Small intestine (tissue), 7 donors: ENCODE measurements around the gene POU2F1. TPM values are rescaled to one million over a fixed set of nuclear protein-coding genes. Genes with fewer than 3 reads are reported as not detected.
A peak's percentile ranks its signal among the peaks of the same experiment; 100 is the strongest.

Source experiments
- DNase-seq, 2 donors: peaks; one replicate each; pipeline versions ENCODE4 v3.0.0 to v3.0.0-alpha.2; 2013
- FAIRE-seq: peaks from 2 replicates; lab custom pipeline; 2012; peaks lifted over from hg19 to GRCh38; lab: Jason Lieb, UNC
- H3K27ac ChIP-seq, 3 donors: one replicate each; pipeline ENCODE4 v1.5.1; 2013; ENCODE audit warnings: low read length in 2 of 3, mild to moderate bottlenecking in 2 of 3, control low read depth in 1 of 3, inconsistent platforms in 1 of 3, low read depth in 1 of 3, moderate library complexity in 1 of 3
- H3K27me3 ChIP-seq, 3 donors: one replicate each; pipeline ENCODE4 v1.6.1; 2013; ENCODE audit warnings: low read length in 3 of 3, inconsistent platforms in 1 of 3; ENCODE audit not compliant: control insufficient read depth in 3 of 3, insufficient read depth in 3 of 3
- H3K36me3 ChIP-seq, 3 donors: one replicate each; pipeline ENCODE4 v1.6.1; 2013; ENCODE audit warnings: low read length in 3 of 3, inconsistent platforms in 1 of 3, low read depth in 1 of 3, mild to moderate bottlenecking in 1 of 3, moderate library complexity in 1 of 3; ENCODE audit not compliant: control insufficient read depth in 3 of 3, insufficient read depth in 2 of 3
- H3K4me1 ChIP-seq, 3 donors: one replicate each; pipeline ENCODE4 v1.6.1; 2013; ENCODE audit warnings: low read length in 2 of 3, inconsistent platforms in 1 of 3, low read depth in 1 of 3, mild to moderate bottlenecking in 1 of 3, moderate library complexity in 1 of 3; ENCODE audit not compliant: control insufficient read depth in 3 of 3, insufficient read depth in 2 of 3
- H3K4me3 ChIP-seq, 3 donors: one replicate each; pipeline ENCODE4 v1.5.1; 2013; ENCODE audit warnings: low read length in 3 of 3, control low read depth in 1 of 3, inconsistent platforms in 1 of 3, low read depth in 1 of 3, mild to moderate bottlenecking in 1 of 3, moderate library complexity in 1 of 3
- H3K9me3 ChIP-seq, 2 donors: one replicate each; pipeline ENCODE4 v1.6.1; 2013; ENCODE audit warnings: low read depth in 1 of 2, low read length in 1 of 2; ENCODE audit not compliant: control insufficient read depth in 2 of 2, insufficient read depth in 1 of 2
- WGBS, 3 donors: extraction: QIAGEN DNeasy Blood & Tissue Kit; methylation state at CpG; one replicate each; pipeline ENCODE4 v1.1.7; 2013; 5-methylcytosine and 5-hydroxymethylcytosine counted together
- polyA plus RNA-seq, 4 donors: library from polyadenylated mRNA; stranded (reverse) in 3 of 4; unstranded in 1 of 4; fragments of 200-250 nt in 3 of 4; fragments of 120-200 nt in 1 of 4; gene quantifications; one replicate each; pipeline versions ENCODE4 v1.2.1 to v1.2.3, GENCODE V29; 2013
- donor health status: healthy with polysubstance abuse.
- donor health status: control.
- donor health status: control.
- donor health status: Bipolar disorder and iron deficiency.
- donor health status: healthy.

POU2F1 gene
- polyA plus RNA-seq, 4 donors, result 0.81 to 8.9 (median 2.3) TPM

- Histone ChIP-seq H3K4me3 (no peak overlapping the region), H3K36me3 (no peaks in the 10 kb centered on the region), H3K4me1 (no peaks in the 10 kb centered on the region), H3K9me3 (peaks cover 0 to 23% of the 10 kb centered on the region in 2 donors), H3K27me3 (no peaks in the 10 kb centered on the region), H3K27ac (no peak overlapping the region)
- 50 to 83% (median 75%) methylated on average over 1 of the region's 1 CpG for WGBS, 3 donors
- DNase-seq (no peak), FAIRE-seq (no peak)
Measured at GRCh38 chr1:167208624-167208976, 12.1 kb upstream of the POU2F1 start.

GRCh38 chr1:167209044-167209443, 11.6 kb upstream of the POU2F1 start:
- Histone ChIP-seq H3K9me3 (peaks cover 0 to 23% of the 10 kb centered on the region in 2 donors), H3K27ac (no peak overlapping the region), H3K36me3 (no peaks in the 10 kb centered on the region), H3K4me1 (no peaks in the 10 kb centered on the region), H3K27me3 (no peaks in the 10 kb centered on the region), H3K4me3 (no peak overlapping the region)
- WGBS, 3 donors, result 59 to 93% (median 86%) methylated on average over 1 of the region's 1 CpG
- FAIRE-seq (no peak), DNase-seq (no peak)

- 81 to 85% (median 83%) methylated on average over 15 of the region's 15 CpGs for WGBS, 3 donors
- DNase-seq, result no peak
- Histone ChIP-seq H3K4me3 (no peak overlapping the region), H3K27me3 (no peaks in the 10 kb centered on the region), H3K9me3 (peaks cover 0 to 16% of the 10 kb centered on the region in 2 donors), H3K4me1 (no peaks in the 10 kb centered on the region), H3K36me3 (no peaks in the 10 kb centered on the region), H3K27ac (no peak overlapping the region)
- no peak for FAIRE-seq
Measured at GRCh38 chr1:167210966-167211674, 9.6 kb upstream of the POU2F1 start.

- Histone ChIP-seq H3K27ac (no peak overlapping the region), H3K27me3 (no peaks in the 10 kb centered on the region), H3K9me3 (peaks cover 0 to 24% of the 10 kb centered on the region in 2 donors), H3K4me3 (no peak overlapping the region), H3K4me1 (no peaks in the 10 kb centered on the region), H3K36me3 (no peaks in the 10 kb centered on the region)
- no peak for FAIRE-seq
- no peak for DNase-seq
Measured at GRCh38 chr1:167212025-167212424, 8.7 kb upstream of the POU2F1 start.

GRCh38 chr1:167216809-167217208, 3.9 kb upstream of the POU2F1 start:
- no peak for DNase-seq
- H3K4me1 ChIP-seq, result peaks cover 0 to 4% (median 0%) of the 10 kb centered on the region in 3 donors
- no peaks in the 10 kb centered on the region for H3K27me3 ChIP-seq
- FAIRE-seq, result no peak
- no peak overlapping the region for H3K4me3 ChIP-seq
- peaks cover 0 to 8% of the 10 kb centered on the region in 2 donors for H3K9me3 ChIP-seq
- no peak overlapping the region for H3K27ac ChIP-seq
- H3K36me3 ChIP-seq, result no peaks in the 10 kb centered on the region

GRCh38 chr1:167219194-167219593, 1.5 kb upstream of the POU2F1 start:
- peak overlapping the region in 1 of 3 donors; percentile 94 for H3K27ac ChIP-seq

GRCh38 chr1:167219646-167220536, 795 bp upstream of the POU2F1 start:
- 0 to 1% (median 0%) methylated on average over 54 to 55 of the region's 55 CpGs for WGBS, 3 donors
- Histone ChIP-seq H3K4me1 (peaks cover 0 to 17% (median 2%) of the 10 kb centered on the region in 3 donors), H3K27me3 (no peaks in the 10 kb centered on the region), H3K36me3 (no peaks in the 10 kb centered on the region), H3K9me3 (peaks cover 0 to 8% of the 10 kb centered on the region in 2 donors), H3K27ac (peak overlapping the region; percentile 82 to 98 (median 94)), H3K4me3 (peak overlapping the region; percentile 58 to 85 (median 63))
- FAIRE-seq, result no peak
- peak; percentile 89 to 94 for DNase-seq

More at GRCh38 chr1:167219194-167219593, 1.5 kb upstream of the POU2F1 start:
- FAIRE-seq, result no peak
- Histone ChIP-seq H3K4me1 (peaks cover 0 to 17% (median 2%) of the 10 kb centered on the region in 3 donors), H3K9me3 (peaks cover 0 to 8% of the 10 kb centered on the region in 2 donors), H3K4me3 (peak overlapping the region in 1 of 3 donors; percentile 85), H3K36me3 (no peaks in the 10 kb centered on the region), H3K27me3 (no peaks in the 10 kb centered on the region)
- WGBS, 3 donors, result 5 to 31% (median 15%) methylated on average over 5 of the region's 5 CpGs
- peak; percentile 49 to 65 for DNase-seq

GRCh38 chr1:167221126-167221737, 546 bp downstream of the POU2F1 start:
- FAIRE-seq, result no peak

More at GRCh38 chr1:167221126-167221737, 546 bp downstream of the POU2F1 start:
- 1 to 3% (median 2%) methylated on average over 13 to 76 of the region's 76 CpGs for WGBS, 3 donors
- no peak for DNase-seq
- no peaks in the 10 kb centered on the region for H3K27me3 ChIP-seq
- peak overlapping the region; percentile 86 to 98 (median 98) for H3K4me3 ChIP-seq
- H3K9me3 ChIP-seq, result peaks cover 0 to 7% of the 10 kb centered on the region in 2 donors
- H3K4me1 ChIP-seq, result peaks cover 0 to 17% (median 2%) of the 10 kb centered on the region in 3 donors
- peak overlapping the region; percentile 97 to 99 (median 98) for H3K27ac ChIP-seq
- no peaks in the 10 kb centered on the region for H3K36me3 ChIP-seq
